IPS DF 6.9 (cell line): ENCODE results near the gene WDR7.

Experiments used
- DNase-seq: peaks from one replicate; pipeline ENCODE4 v3.0.0-alpha.2; 2013; ENCODE audit warnings: low read depth, low spot score
- H3K27ac ChIP-seq: one replicate; pipeline ENCODE4 v1.5.1; 2013; ENCODE audit warnings: low read length, control low read depth
- H3K27me3 ChIP-seq: 2 replicates; pipeline ENCODE4 v1.6.1; 2013; ENCODE audit warnings: mild to moderate bottlenecking, low read length; ENCODE audit not compliant: control insufficient read depth, insufficient read depth
- H3K36me3 ChIP-seq: 2 replicates; pipeline ENCODE4 v1.6.1; 2013; ENCODE audit warnings: low read length; ENCODE audit not compliant: control insufficient read depth, insufficient read depth
- H3K4me1 ChIP-seq: 2 replicates; pipeline ENCODE4 v1.6.1; 2013; ENCODE audit warnings: low read length; ENCODE audit not compliant: control insufficient read depth, insufficient read depth
- H3K4me3 ChIP-seq: 2 replicates; pipeline ENCODE4 v1.5.1; 2013; ENCODE audit warnings: mild to moderate bottlenecking, low read length
- H3K9me3 ChIP-seq: 2 replicates; pipeline ENCODE4 v1.6.1; 2013; ENCODE audit warnings: low read length, inconsistent platforms; ENCODE audit not compliant: control insufficient read depth, insufficient read depth
- WGBS: extraction: QIAGEN DNeasy Blood & Tissue Kit; methylation state at CpG from one replicate; pipeline ENCODE4 v1.1.7; 2013; ENCODE audit warnings: mixed read lengths, missing lambda C conversion rate; ENCODE audit not compliant: insufficient read length, insufficient coverage; 5-methylcytosine and 5-hydroxymethylcytosine counted together

The WDR7 gene

DNA sequence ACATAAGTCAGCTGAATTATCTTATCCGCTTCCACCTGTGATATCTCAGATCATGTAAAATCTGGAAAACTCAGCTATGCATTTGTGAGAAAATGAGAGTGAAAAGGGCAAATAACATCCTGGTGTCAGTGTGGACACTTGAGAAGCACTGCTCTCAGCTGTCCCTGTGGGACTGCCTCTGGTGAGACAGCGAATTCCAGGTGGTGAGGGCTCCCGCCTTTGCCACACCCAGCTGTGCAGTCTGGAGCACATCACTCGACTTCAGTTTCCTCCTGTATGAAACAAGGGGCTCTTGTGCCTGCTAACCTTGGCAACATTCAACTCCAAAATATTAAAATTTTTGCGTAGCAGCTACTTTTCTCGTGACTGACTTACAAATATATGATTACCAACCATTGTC, 300.9 kb downstream of the WDR7 start:
- H3K4me1 ChIP-seq: no peaks in the 10 kb centered on the region
- no CpG with 5 or more reads among the region's 6 CpGs for WGBS
- no peaks in the 10 kb centered on the region for H3K27me3 ChIP-seq
- H3K27ac ChIP-seq: no peak overlapping the region
- H3K9me3 ChIP-seq: no peaks in the 10 kb centered on the region
- DNase-seq: no peak
- H3K36me3 ChIP-seq: no peaks in the 10 kb centered on the region
- no peak overlapping the region for H3K4me3 ChIP-seq

DNA sequence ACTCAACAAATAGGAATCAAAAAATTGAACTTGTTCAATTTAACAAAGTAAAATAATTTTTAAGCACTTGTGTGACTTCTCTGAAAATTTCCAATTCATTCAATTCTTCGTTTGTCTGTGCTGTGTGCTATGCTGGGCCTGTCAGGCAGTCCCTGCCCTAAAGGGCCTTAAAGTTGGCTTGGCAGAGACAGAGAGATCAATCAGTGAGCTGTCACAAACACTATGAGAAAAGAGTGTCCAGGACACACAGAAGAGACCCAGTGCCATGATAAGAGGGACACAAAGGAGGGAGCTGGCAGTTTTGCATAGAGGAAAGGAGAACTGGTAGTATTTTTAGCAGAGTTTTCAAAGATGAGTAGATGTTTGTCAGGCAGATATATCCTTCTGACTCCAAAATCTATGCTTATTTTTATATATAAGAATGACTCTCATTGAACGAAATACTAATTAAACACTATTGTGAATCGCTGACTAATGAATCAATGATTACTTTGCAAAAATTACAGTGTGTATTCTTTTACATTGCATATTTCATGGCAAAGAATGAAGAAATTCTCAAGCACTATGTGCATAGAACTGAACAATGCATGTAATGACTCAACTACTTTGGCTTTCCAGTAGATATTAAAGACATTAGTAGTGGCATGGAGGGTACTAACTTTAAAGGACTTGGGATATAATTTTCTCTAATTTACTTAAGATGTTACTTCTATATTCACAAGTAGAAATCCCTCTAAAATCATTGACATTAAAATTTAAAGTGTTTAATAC, 302.5 kb downstream of the WDR7 start:
- no peaks in the 10 kb centered on the region for H3K4me1 ChIP-seq
- WGBS: no CpG with 5 or more reads among the region's 3 CpGs

DNA sequence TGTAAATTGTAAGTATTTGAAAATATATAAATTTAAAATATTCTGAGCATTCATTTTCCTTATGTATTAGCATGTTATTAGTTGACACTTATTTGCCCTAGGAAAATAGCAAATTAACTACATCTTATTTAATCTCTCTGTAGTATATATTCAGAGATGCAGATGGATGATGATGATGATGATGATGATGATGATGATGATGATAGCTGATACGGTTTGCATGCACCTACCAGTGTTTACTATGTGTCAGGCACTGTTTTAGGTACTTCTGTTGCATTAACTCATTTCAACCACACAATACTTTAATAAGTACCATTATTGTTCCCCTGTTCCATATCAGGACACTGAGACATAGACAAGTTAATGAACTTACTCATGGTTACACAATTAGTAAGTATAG, 304.3 kb downstream of the WDR7 start:
- Histone ChIP-seq H3K36me3 (no peaks in the 10 kb centered on the region), H3K9me3 (no peaks in the 10 kb centered on the region)
- WGBS: no CpG with 5 or more reads among the region's 1 CpG

More for the DNA sequence above, 302.5 kb downstream of the WDR7 start:
- Histone ChIP-seq H3K27ac (no peak overlapping the region), H3K36me3 (no peaks in the 10 kb centered on the region), H3K4me3 (no peak overlapping the region), H3K9me3 (no peaks in the 10 kb centered on the region), H3K27me3 (no peaks in the 10 kb centered on the region)
- no peak for DNase-seq

DNA sequence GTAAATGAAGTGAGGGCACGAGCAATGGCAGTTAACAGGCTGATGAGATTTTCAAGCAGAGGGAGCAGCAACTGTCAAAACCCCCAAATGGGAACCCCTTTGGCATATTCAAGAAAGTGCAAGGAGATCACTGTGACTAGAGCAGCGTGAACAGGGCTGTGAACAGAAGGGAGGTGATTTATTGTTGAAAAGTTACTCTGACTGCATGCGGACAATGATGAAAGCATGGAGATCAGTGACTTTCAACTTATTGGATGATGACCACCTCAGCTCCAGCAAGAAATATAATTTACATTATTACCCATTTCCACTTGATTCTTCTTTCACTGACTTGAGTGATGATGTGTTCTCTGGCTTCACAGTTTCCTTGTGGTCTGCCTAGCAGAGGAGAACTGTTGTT, 308.0 kb downstream of the WDR7 start:
- Histone ChIP-seq H3K27ac (no peak overlapping the region), H3K4me3 (no peak overlapping the region), H3K36me3 (no peaks in the 10 kb centered on the region), H3K27me3 (no peaks in the 10 kb centered on the region), H3K4me1 (no peaks in the 10 kb centered on the region), H3K9me3 (no peaks in the 10 kb centered on the region)
- DNase-seq: no peak
- no CpG with 5 or more reads among the region's 3 CpGs for WGBS

More for the DNA sequence above, 304.3 kb downstream of the WDR7 start:
- DNase-seq: no peak
- Histone ChIP-seq H3K4me3 (no peak overlapping the region), H3K27ac (no peak overlapping the region), H3K4me1 (no peaks in the 10 kb centered on the region), H3K27me3 (no peaks in the 10 kb centered on the region)

DNA sequence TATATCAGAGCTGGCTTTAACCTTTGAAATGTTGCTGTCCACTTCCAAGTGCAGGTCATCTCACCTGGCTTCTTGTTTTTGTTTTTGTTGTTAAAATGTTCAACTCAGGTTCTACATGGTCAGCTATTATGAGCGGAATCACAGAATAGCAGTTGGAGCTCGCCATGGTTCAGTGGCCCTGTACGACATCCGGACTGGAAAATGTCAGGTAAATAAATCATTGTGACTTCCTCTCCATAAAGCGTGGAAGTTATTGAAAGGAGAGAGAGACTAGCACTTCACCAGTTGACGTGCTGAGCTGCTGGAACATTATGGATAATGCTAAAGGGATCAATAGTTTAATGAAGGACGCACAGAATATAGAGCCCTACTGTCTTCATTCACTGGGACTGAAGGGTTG, 311.2 kb downstream of the WDR7 start:
- H3K4me3 ChIP-seq: no peak overlapping the region
- H3K27me3 ChIP-seq: no peaks in the 10 kb centered on the region
- no peaks in the 10 kb centered on the region for H3K36me3 ChIP-seq
- no peak for DNase-seq
- H3K27ac ChIP-seq: no peak overlapping the region
- no peaks in the 10 kb centered on the region for H3K9me3 ChIP-seq
- H3K4me1 ChIP-seq: no peaks in the 10 kb centered on the region
- WGBS: no CpG with 5 or more reads among the region's 7 CpGs

DNA sequence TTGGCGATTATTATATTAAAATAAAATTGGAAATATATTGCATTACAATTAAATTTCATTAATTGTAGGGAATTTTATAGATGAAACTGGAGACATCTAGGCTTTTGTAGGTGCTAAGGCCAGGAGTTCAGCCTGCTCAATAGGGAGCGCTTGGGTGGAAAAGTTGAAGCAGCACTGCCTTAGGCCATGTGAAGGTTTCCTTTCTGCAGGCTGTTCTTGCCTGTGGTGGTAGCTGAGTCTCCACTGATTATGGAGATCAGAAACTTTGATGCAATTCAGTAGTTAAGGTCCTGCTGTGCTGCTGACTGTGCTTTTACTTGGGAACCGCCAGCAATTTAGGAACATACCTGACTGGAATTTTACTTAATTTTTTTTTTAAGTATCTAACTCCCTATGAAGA, 315.9 kb downstream of the WDR7 start:
- Histone ChIP-seq H3K4me1 (no peaks in the 10 kb centered on the region), H3K27me3 (no peaks in the 10 kb centered on the region), H3K4me3 (no peak overlapping the region), H3K27ac (no peak overlapping the region), H3K9me3 (no peaks in the 10 kb centered on the region), H3K36me3 (no peaks in the 10 kb centered on the region)
- WGBS: no CpG with 5 or more reads among the region's 3 CpGs
- no peak for DNase-seq

DNA sequence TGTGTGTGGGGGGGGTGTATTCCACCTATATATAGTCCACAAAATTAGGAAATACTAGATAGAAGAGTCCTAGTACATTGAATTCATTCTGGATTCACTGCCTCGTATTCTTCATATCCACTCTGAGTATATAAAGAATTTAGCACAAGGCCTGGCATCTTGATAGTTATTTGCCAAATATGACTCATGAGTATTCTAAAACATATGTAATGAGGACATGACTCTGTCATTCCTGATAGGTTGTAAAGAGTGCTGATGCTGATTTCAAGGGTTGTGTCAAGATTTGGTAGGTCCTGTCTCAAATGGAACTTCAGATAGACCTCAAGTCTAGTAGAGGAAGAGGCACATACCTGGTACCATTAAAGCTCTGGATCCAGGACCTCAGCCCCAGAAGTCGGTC, 322.3 kb downstream of the WDR7 start:
- no peaks in the 10 kb centered on the region for H3K27me3 ChIP-seq
- no peak for DNase-seq
- no CpG with 5 or more reads among the region's 2 CpGs for WGBS
- H3K27ac ChIP-seq: no peak overlapping the region
- no peaks in the 10 kb centered on the region for H3K4me1 ChIP-seq
- no peak overlapping the region for H3K4me3 ChIP-seq
- H3K36me3 ChIP-seq: no peaks in the 10 kb centered on the region
- H3K9me3 ChIP-seq: no peaks in the 10 kb centered on the region

DNA sequence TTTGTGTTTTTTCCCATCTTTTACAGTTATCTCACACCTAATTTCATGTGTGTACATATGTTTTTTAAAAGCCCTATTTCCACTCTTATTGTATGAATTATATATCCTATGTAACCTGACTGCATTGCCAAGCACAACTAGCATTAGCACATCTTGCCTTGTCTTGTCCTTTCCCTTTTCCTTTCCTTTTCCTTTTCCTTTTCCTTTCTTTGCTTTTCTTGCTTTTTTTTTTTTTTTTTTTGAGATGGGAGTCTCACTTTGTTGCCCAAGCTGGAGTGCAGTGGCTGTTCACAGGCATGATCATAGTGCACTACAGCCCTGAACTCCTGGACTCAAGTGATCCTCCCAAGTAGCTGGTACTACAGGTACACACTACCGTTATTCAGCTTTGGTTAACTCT, 323.0 kb downstream of the WDR7 start:
- no peak overlapping the region for H3K27ac ChIP-seq
- no peaks in the 10 kb centered on the region for H3K27me3 ChIP-seq
- no peak for DNase-seq
- no peak overlapping the region for H3K4me3 ChIP-seq
- H3K4me1 ChIP-seq: no peaks in the 10 kb centered on the region
- no peaks in the 10 kb centered on the region for H3K9me3 ChIP-seq
- WGBS: no CpG with 5 or more reads among the region's 1 CpG
- no peaks in the 10 kb centered on the region for H3K36me3 ChIP-seq

DNA sequence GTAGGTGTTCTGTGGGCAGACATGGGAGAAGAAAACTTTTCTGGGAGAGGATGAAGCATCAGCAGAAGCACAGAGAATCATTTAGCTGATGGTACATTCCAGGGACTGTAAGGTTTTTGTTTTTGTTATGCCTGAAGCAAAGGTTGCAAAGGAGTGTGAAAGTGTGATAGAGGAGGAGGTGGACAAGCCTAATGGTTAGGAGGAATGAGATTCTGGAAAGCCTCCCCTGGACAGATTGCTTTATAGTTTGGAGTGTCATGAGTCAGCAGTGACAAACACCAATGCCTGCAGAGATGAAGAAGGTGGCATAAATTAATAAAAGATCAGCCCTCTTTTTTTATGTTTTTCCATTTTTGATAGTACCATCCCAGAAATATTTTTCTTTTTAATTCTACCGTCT, 324.1 kb downstream of the WDR7 start:
- Histone ChIP-seq H3K27me3 (no peaks in the 10 kb centered on the region), H3K27ac (no peak overlapping the region), H3K4me1 (no peaks in the 10 kb centered on the region), H3K36me3 (no peaks in the 10 kb centered on the region), H3K9me3 (no peaks in the 10 kb centered on the region), H3K4me3 (no peak overlapping the region)
- DNase-seq: no peak
- WGBS: no CpG with 5 or more reads among the region's 1 CpG

DNA sequence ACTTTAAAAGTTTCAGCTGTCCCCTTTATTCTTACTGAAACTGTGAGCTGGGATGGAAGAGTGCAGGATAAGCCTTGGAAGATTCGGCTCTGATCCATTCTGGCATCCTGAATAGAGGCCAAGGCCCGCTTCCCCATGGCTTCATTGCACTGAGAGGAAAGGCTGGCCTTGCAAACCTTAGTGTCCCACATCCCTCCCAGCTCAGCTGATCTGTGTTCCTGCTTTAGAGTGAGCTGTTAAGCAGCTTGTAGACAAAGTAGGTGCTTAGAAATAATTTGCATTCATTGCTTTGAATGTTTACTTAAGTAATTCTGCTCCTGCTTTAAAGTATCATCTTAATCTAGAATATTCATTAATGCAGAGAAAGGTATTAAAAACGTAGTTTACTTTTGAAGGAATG, 326.1 kb downstream of the WDR7 start:
- no CpG with 5 or more reads among the region's 3 CpGs for WGBS
- Histone ChIP-seq H3K4me3 (no peak overlapping the region), H3K36me3 (no peaks in the 10 kb centered on the region), H3K27ac (no peak overlapping the region), H3K9me3 (no peaks in the 10 kb centered on the region), H3K4me1 (no peaks in the 10 kb centered on the region), H3K27me3 (no peaks in the 10 kb centered on the region)
- no peak for DNase-seq

DNA sequence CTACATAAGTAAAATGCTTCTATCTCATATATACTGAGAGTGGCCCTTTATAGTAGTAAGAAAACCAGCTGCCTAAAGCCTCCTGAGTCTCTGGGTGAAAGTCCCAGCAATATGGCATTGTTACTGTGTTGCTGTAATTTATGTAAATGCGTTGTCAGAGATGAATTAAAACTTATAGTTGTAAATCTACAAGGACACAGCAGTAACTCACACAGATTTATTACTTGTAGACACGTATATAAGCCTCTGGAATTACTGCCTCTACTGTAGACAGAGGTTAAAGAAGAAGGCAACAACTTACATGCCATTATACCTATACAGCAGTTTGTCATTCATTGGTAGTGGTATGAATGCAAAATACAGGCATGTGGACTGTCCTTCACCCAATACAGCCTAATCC, 326.6 kb downstream of the WDR7 start:
- WGBS: no CpG with 5 or more reads among the region's 2 CpGs
- no peak overlapping the region for H3K27ac ChIP-seq
- H3K9me3 ChIP-seq: no peaks in the 10 kb centered on the region
- no peak for DNase-seq
- no peak overlapping the region for H3K4me3 ChIP-seq
- H3K27me3 ChIP-seq: no peaks in the 10 kb centered on the region
- no peaks in the 10 kb centered on the region for H3K4me1 ChIP-seq
- H3K36me3 ChIP-seq: no peaks in the 10 kb centered on the region
